Liver (tissue), 3 donors: Measurements from ENCODE around the gene RPH3AL.

ENCODE experiments used
- JUND ChIP-seq, 2 donors: IDR thresholded peaks; 2 replicates each; pipeline ENCODE4 v1.6.1; 2016; ENCODE audit warnings: antibody characterized with exemption in 2 of 2
- RAD21 ChIP-seq, 2 donors: IDR thresholded peaks; 2 replicates each; pipeline ENCODE4 v1.6.1; 2016; ENCODE audit warnings: antibody characterized with exemption in 2 of 2, mild to moderate bottlenecking in 2 of 2
- YY1 ChIP-seq: IDR thresholded peaks from 2 replicates; pipeline ENCODE4 v1.6.1; 2016; ENCODE audit warnings: antibody characterized with exemption, mild to moderate bottlenecking
- TF ChIP-seq, protein P1 (sequence below): fragments of 150-350 bp; IDR thresholded peaks from 2 replicates; pipeline ENCODE4 v1.5.1; 2017; ENCODE audit warnings: improper control_type of control experiment, low read depth, low read length; ENCODE audit not compliant: missing input control
- TF ChIP-seq, protein P2 (sequence below): IDR thresholded peaks from 2 replicates; pipeline ENCODE4 v1.6.1; 2016; ENCODE audit warnings: antibody characterized with exemption, mild to moderate bottlenecking
- TF ChIP-seq, protein P3 (sequence below): IDR thresholded peaks from 2 replicates; pipeline ENCODE4 v1.6.1; 2016; ENCODE audit warnings: antibody characterized with exemption
- donor health status: healthy.
- donor health status: healthy.

DNA sequence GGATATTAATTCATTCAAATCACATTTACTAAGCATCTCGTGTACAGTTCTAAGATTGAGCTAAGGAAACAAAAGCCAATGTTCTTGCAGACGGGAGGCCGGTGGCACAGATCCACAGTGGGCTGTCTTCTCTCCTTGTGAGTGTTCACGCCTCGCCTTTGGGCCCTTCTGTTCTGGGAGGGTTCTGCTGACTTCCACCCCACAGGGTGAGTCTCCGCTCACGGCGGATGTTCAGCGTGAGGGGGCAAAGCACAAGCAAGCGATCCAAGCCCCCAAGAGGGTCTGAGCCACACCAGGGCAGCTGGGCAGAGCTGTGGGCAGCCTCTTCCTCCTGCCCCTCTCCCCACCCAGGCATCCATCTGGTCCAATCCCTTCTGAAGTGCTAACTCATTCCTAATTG lies 86.9 kb downstream of the RPH3AL start:
- TF ChIP-seq, protein P1, sequence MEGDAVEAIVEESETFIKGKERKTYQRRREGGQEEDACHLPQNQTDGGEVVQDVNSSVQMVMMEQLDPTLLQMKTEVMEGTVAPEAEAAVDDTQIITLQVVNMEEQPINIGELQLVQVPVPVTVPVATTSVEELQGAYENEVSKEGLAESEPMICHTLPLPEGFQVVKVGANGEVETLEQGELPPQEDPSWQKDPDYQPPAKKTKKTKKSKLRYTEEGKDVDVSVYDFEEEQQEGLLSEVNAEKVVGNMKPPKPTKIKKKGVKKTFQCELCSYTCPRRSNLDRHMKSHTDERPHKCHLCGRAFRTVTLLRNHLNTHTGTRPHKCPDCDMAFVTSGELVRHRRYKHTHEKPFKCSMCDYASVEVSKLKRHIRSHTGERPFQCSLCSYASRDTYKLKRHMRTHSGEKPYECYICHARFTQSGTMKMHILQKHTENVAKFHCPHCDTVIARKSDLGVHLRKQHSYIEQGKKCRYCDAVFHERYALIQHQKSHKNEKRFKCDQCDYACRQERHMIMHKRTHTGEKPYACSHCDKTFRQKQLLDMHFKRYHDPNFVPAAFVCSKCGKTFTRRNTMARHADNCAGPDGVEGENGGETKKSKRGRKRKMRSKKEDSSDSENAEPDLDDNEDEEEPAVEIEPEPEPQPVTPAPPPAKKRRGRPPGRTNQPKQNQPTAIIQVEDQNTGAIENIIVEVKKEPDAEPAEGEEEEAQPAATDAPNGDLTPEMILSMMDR = no peak
- no peak for TF ChIP-seq YY1
- TF ChIP-seq, protein P2, sequence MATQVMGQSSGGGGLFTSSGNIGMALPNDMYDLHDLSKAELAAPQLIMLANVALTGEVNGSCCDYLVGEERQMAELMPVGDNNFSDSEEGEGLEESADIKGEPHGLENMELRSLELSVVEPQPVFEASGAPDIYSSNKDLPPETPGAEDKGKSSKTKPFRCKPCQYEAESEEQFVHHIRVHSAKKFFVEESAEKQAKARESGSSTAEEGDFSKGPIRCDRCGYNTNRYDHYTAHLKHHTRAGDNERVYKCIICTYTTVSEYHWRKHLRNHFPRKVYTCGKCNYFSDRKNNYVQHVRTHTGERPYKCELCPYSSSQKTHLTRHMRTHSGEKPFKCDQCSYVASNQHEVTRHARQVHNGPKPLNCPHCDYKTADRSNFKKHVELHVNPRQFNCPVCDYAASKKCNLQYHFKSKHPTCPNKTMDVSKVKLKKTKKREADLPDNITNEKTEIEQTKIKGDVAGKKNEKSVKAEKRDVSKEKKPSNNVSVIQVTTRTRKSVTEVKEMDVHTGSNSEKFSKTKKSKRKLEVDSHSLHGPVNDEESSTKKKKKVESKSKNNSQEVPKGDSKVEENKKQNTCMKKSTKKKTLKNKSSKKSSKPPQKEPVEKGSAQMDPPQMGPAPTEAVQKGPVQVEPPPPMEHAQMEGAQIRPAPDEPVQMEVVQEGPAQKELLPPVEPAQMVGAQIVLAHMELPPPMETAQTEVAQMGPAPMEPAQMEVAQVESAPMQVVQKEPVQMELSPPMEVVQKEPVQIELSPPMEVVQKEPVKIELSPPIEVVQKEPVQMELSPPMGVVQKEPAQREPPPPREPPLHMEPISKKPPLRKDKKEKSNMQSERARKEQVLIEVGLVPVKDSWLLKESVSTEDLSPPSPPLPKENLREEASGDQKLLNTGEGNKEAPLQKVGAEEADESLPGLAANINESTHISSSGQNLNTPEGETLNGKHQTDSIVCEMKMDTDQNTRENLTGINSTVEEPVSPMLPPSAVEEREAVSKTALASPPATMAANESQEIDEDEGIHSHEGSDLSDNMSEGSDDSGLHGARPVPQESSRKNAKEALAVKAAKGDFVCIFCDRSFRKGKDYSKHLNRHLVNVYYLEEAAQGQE = no peak
- no peak for TF ChIP-seq JUND (IDR thresholded peaks at IDR 0.05)
- TF ChIP-seq, protein P3, sequence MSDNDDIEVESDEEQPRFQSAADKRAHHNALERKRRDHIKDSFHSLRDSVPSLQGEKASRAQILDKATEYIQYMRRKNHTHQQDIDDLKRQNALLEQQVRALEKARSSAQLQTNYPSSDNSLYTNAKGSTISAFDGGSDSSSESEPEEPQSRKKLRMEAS = no peak
- no peak for TF ChIP-seq RAD21 (IDR thresholded peaks at IDR 0.05)
